Mucosa of gallbladder (tissue), 1 donor: Measurements from ENCODE around the gene MAEA. TPM values are rescaled to one million over a fixed set of nuclear protein-coding genes. Genes with fewer than 3 reads are reported as not detected.

Source experiments
- DNase-seq: peaks from one replicate; pipeline ENCODE4 v3.0.0-alpha.2; 2020; ENCODE audit warnings: low spot score
- total RNA-seq: library from RNA; stranded (reverse); gene quantifications from one replicate; pipeline ENCODE4 v1.2.1, GENCODE V29; 2021
- donor health status: DM: no; HTN: no; CAD: no.

Gene MAEA
- total RNA-seq, 1 donor from 2014 or later: 78.0 TPM

- peak; percentile 84 for DNase-seq
Measured at GRCh38 chr4:1351854-1352566, 62.3 kb downstream of the MAEA start.

GRCh38 chr4:1352567-1352900 lies 62.8 kb downstream of the MAEA start:
- no peak for DNase-seq

- no peak for DNase-seq
Measured at GRCh38 chr4:1353186-1354055, 63.7 kb downstream of the MAEA start.

GRCh38 chr4:1354136-1354982 lies 64.7 kb downstream of the MAEA start:
- no peak for DNase-seq

GRCh38 chr4:1354983-1355275 lies 65.2 kb downstream of the MAEA start:
- DNase-seq: no peak

- no peak for DNase-seq
Measured at GRCh38 chr4:1355378-1355777, 65.7 kb downstream of the MAEA start.

GRCh38 chr4:1356181-1356998 lies 66.7 kb downstream of the MAEA start:
- peak; percentile 34 for DNase-seq

GRCh38 chr4:1357356-1358248 lies 67.9 kb downstream of the MAEA start:
- DNase-seq: no peak

GRCh38 chr4:1358421-1359143 lies 68.9 kb downstream of the MAEA start:
- DNase-seq: no peak

- DNase-seq: no peak
Measured at GRCh38 chr4:1359144-1359501, 69.4 kb downstream of the MAEA start.

GRCh38 chr4:1359976-1360375 lies 70.3 kb downstream of the MAEA start:
- DNase-seq: no peak

GRCh38 chr4:1360423-1361283 lies 71.0 kb downstream of the MAEA start:
- DNase-seq: no peak

GRCh38 chr4:1361431-1361830 lies 71.7 kb downstream of the MAEA start:
- DNase-seq: no peak

GRCh38 chr4:1362046-1362445 lies 72.4 kb downstream of the MAEA start:
- no peak for DNase-seq

- no peak for DNase-seq
Measured at GRCh38 chr4:1362521-1362920, 72.8 kb downstream of the MAEA start.

- DNase-seq: no peak
Measured at GRCh38 chr4:1363513-1363912, 73.8 kb downstream of the MAEA start.

- DNase-seq: no peak
Measured at GRCh38 chr4:1364217-1364616, 74.5 kb downstream of the MAEA start.

GRCh38 chr4:1364748-1365147 lies 75.1 kb downstream of the MAEA start:
- no peak for DNase-seq
